ENCODE measurements around the gene TEF.

The TEF gene, protein sequence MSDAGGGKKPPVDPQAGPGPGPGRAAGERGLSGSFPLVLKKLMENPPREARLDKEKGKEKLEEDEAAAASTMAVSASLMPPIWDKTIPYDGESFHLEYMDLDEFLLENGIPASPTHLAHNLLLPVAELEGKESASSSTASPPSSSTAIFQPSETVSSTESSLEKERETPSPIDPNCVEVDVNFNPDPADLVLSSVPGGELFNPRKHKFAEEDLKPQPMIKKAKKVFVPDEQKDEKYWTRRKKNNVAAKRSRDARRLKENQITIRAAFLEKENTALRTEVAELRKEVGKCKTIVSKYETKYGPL

DNA sequence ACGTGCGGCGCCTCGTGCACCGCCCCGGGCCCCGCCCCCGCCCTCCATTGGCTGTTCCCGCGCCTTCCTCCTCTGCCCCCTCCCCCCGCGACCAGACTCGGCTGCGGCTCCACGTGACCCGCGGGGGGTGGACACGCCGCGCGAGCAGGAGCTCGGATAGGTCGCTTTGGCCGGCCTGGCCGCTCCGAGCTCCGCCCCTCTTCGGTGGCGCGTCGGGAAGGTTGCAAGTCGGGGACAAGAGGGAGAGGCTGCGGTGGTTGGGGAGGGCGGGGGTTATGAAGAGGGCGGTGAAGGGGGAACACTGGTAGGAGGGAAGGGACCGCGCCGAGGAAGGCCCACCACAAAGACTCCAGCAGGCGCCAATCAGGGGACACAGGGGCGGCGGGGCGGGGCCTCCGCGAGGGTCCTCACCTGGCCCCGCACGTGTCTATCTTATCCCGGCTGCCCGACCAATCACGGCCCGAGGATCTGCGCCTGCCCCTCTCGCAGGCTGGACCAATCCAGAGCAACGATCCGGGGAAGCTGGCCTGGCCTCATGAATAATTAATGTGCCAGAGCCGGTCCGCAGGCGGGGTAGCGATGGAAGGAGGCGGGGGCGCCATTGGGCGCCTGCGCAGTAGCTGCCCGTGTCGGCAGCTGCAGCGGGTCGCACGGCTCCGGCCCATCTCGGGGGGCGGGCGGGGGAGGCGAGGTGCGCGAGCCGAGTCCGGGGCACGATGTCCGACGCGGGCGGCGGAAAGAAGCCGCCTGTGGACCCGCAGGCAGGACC, at the start of gene TEF:
Gene TEF (plus strand): TSS at position 614 of the 769 bp plus-strand sequence. CDS start 103 bp downstream, at position 717.
- peak; percentile 99 for DNase-seq (ENCODE audit: low read depth)
- H3K4me3 ChIP-seq (replicated peaks; ENCODE audit: low read depth, low read length), result peak within 1 kb of the TSS; percentile 65
- no peak for TF ChIP-seq CTCF (IDR thresholded peaks at IDR 0.05; ENCODE audit: low read length, missing control alignments)

DNA sequence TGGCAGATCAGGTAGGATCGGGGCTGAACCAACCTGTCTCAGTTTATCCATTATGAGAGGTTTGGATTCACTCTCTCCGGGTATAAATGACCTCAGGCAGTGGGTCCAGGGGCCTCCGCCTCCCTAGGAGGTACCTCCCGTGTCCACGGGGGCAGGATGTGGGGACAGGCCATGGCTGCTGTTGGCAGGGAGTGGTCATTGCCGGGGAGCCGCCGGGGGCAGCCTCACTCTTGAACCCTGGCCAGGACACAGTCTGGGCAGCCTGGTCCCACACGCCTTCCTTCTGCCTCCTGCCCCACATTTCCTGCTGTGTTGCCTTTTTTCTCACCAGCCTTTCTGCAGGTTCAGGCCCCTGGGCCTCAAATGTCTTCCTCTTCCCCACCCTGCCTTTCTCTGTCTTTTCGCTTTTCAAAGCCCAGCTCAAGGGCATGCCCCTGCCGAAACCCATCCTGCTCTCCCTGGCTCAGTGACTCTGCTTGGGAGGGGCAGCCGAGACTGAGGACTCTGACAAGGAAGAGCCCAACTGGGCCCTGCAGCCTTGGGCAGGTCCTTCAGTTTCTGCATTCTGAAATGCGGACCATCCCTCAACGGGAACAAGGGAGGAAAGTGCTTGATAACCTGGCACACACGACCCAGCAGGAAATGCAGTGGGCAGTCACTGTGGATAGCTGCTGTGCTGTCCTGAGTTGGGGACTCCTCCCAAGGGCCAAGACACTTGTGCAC, 49.4 kb upstream of the TEF start:
- DNase-seq (ENCODE audit: low read depth), result no peak
- no peak overlapping the region for H3K4me3 ChIP-seq (replicated peaks; ENCODE audit: low read depth, low read length)
- TF ChIP-seq CTCF (IDR thresholded peaks at IDR 0.05; ENCODE audit: low read length, missing control alignments), result no peak

DNA sequence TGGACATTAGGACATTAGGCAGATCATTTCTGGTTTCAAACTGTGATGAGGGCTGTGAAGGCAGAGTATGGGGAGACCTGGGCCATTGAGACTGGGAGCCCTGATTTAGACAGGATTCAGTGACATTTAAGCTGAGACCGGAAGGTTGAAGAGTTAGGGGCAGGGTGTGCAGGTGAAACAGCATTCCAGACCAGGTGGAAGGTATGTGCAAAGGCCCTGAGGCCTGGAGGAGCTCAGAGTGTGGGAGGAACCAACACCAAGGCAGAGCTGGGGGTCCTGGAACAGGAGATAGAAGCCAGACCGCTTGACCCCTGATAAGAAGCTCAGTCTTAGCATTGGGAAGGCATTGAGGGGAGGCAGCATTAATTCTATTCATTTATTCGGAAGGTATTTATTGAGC, 47.9 kb upstream of the TEF start:
- no peak for DNase-seq (ENCODE audit: low read depth)
- TF ChIP-seq CTCF (IDR thresholded peaks at IDR 0.05; ENCODE audit: low read length, missing control alignments), result no peak
- H3K4me3 ChIP-seq (replicated peaks; ENCODE audit: low read depth, low read length), result no peak overlapping the region

DNA sequence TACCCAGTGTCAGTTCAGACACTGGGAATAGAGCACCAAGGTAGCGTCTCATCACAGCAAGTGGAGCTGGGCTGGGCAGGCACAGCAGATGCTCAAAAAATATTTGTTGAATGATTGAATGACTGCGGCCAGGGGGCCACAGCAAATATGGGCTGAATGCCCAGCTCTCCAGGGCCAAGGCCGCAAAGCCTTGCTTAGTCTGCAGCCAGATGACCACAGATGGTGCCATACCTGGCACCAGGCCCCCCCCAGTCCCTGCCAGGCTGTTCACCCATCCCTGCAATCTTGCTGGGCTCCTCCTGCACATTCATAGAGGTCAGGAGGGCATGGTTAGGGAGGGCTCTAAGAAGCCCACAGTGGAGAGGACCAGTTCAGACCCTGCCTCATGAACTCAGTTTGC, 47.5 kb upstream of the TEF start:
- DNase-seq (ENCODE audit: low read depth), result no peak
- H3K4me3 ChIP-seq (replicated peaks; ENCODE audit: low read depth, low read length), result no peak overlapping the region
- no peak for TF ChIP-seq CTCF (IDR thresholded peaks at IDR 0.05; ENCODE audit: low read length, missing control alignments)

DNA sequence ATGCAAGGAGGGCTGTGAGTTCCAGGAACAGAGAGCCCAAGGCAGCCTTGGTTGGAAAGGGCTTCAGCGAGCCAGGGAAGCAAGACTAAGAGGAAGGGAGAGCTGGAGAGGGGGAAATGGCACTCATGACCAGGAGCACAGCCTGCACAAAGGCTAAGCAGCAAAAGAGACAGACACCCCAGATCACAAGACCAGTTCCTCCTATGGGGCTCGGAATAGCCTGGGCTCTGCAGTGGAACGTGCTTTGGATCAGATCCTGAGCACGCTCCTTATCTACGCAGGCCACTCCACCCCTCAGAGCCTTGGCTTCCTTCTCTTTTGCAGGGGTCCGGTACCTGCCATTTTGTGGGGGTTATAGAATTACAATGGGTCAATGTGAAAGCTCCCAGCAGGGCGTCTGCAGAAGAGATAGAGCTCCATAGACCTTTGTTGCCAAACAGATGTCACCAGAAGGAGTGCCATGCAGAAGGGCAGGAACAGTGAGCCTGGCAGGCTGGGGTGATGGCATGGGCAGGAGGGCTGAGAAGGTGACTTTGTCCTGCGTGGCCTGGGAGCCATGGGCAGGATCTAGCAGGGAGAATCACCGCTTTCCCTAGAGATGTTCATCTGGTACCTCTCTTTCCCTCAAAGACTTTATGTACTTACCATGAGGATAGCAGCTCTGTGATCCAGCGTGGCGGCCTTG, 46.6 kb upstream of the TEF start:
- no peak overlapping the region for H3K4me3 ChIP-seq (replicated peaks; ENCODE audit: low read depth, low read length)
- TF ChIP-seq CTCF (IDR thresholded peaks at IDR 0.05; ENCODE audit: low read length, missing control alignments), result no peak
- DNase-seq (ENCODE audit: low read depth), result no peak

DNA sequence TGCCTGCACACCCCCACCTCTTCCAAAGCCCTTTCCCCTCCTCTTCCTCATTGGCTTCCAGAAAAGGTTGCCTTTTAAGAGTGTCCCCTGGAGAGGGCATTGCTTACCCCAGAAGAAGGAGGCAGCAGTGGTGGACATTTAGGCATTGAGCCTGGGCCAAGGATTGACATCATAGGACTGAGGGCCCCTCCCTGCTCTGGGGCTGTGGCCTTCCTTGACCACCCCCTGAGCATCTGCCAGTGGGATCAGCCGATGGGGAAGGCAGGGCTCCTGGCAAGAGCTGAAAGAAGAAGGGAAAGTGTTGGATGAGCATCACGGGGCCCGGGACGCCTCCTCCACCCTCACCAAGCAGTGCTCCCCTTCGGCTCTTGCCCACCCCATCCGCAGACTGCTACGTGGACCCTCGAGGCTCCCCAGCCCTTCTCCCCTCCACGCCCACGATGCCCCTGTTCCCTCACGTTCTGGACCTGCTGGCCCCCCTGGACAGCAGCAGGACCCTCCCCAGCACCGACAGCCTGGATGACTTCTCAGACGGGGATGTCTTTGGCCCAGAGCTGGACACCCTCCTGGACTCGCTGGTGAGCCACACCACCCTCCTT, 43.0 kb upstream of the TEF start:
- DNase-seq (ENCODE audit: low read depth), result no peak
- no peak for TF ChIP-seq CTCF (IDR thresholded peaks at IDR 0.05; ENCODE audit: low read length, missing control alignments)
- H3K4me3 ChIP-seq (replicated peaks; ENCODE audit: low read depth, low read length), result no peak overlapping the region
